Erythroblast (primary cell): Measurements from ENCODE around the gene COPB2.

Experiments used
- GATA1 ChIP-seq: IDR thresholded peaks from 2 replicates; pipeline ENCODE4 v1.6.1; 2011; ENCODE audit warnings: low read depth, mild to moderate bottlenecking, control low read depth, low read length, moderate library complexity
- POLR2A ChIP-seq: IDR thresholded peaks from 2 replicates; pipeline ENCODE4 v1.6.1; 2011; ENCODE audit warnings: mild to moderate bottlenecking, low read length

GRCh38 chr3:139374099-139374498 is 15.3 kb downstream of the COPB2 start:
- TF ChIP-seq POLR2A (no peak), GATA1 (no peak)
